Central memory CD4-positive, alpha-beta T cell (primary cell): ENCODE results near the gene TBC1D2B.
A peak's percentile ranks its signal among the peaks of the same experiment; 100 is the strongest.

Source experiments
- DNase-seq: peaks from one replicate; pipeline ENCODE4 v3.0.0; 2022

The TBC1D2B gene

DNA sequence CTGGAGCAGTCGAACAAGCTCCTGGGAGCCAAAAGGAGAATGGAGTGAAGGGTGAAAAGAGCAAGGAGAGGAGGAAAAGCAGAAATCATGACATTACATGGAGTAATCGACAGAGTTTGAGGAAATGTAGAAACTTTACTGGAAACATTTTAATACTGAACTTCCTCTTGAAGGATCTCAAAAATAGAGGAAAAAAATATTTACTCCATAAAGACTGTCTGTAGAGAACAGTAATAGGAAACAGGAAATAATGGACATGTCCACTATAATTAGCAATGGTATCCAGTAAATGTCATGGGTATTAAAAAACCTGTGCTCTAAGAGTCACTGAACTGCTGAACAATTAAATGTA lies 53.0 kb downstream of the TBC1D2B start:
- no peak for DNase-seq

- no peak for DNase-seq
These were observed 53.5 kb downstream of the TBC1D2B start for GRCh38 chr15:78023865-78024518.

GRCh38 chr15:78023081-78023665 lies 54.3 kb downstream of the TBC1D2B start:
- DNase-seq, result no peak

GRCh38 chr15:78021761-78022160 lies 55.8 kb downstream of the TBC1D2B start:
- DNase-seq, result no peak

GRCh38 chr15:78020007-78020406 lies 57.5 kb downstream of the TBC1D2B start:
- DNase-seq, result no peak

GRCh38 chr15:78018946-78019644 lies 58.4 kb downstream of the TBC1D2B start:
- peak; percentile 32 for DNase-seq

- DNase-seq, result no peak
These were observed 59.1 kb downstream of the TBC1D2B start for GRCh38 chr15:78018445-78018844.

DNA sequence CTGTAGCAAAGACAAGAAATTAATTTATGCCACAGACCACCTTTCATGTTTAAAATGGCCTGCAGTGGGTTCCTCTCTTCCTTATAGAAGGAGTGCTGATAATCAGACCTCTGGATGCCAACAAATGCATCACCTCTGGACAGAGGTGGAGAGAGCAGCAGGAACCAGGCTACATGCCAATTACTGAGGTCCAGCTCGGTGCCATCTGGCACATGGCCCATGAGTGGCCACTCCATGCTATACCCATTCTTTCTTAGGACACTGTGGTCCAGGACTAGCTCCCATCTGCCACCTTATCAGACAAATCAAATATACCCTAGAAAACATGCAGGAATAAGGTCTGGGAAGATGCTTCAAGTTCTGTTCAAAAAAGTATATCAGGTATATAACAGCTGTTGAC lies 60.7 kb downstream of the TBC1D2B start:
- no peak for DNase-seq

DNA sequence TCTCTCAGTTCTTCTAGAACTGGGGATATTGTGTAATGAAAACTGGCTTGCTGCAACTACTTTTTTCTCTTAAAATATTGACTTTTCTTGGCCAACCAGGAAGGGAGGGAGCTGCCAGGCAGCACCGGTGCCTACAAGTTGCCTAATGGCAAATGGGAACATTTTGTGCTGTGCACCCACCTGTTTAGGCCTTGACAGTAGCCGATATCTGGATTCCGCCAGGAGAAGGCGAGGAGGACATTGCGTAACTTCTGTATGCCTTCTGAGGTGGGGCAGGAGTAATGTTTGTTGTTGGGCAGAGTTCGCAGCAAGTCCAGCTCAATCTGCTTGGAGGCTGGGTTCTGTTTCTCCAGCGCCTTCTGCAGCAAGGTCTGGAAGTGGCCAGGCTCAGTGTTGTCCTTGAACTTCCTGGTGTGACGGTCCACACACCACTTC lies 64.9 kb downstream of the TBC1D2B start:
- DNase-seq, result no peak

- DNase-seq, result no peak
These were observed 67.4 kb downstream of the TBC1D2B start for GRCh38 chr15:78010067-78010466.

DNA sequence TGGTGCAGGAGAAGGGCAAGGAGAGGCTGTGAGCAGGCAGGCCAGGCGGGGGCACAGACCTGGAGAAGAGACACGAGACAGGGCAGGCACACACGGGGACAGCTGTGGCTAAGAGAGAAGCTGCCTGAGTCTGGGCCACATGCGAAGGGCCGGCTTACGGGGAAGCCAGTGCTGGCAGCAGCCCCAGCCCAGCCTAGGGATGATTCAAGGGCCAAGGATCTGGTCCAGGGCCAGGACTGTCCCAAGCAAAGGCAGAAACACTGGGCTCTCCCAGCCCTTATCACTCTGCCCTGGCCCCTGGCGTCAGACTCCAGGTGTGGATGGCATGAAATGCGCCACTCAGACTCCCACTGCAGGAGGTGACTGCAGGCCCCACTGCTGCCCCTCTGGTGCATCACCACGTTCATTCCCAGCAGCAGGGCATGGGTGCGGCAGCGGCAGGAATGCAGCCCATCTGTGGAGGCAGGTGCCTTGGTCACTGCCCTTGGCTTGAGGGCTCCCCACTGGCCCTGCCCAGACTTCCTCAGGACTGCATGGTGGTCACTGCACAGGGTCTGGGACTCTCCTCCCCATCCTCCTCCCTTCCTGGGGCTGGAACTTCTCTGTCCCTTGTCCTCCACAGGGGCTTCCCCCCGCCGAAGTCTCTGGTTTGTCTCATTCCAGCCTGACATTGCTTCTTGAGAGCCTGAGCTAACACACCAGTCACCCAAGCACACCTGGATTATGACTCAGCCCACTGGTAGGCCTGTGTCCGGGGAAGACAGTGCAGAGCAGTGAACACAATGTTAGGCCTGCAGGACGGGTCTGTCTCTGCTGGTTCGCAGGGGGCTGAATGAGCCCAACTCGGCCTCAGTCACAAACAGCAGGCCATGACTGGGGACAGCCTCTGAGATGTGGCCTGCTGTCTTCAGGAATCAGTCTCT lies 69.3 kb downstream of the TBC1D2B start:
- no peak for DNase-seq

GRCh38 chr15:78007211-78007931 lies 70.1 kb downstream of the TBC1D2B start:
- no peak for DNase-seq

- DNase-seq, result no peak
These were observed 70.8 kb downstream of the TBC1D2B start for GRCh38 chr15:78006567-78007205.

DNA sequence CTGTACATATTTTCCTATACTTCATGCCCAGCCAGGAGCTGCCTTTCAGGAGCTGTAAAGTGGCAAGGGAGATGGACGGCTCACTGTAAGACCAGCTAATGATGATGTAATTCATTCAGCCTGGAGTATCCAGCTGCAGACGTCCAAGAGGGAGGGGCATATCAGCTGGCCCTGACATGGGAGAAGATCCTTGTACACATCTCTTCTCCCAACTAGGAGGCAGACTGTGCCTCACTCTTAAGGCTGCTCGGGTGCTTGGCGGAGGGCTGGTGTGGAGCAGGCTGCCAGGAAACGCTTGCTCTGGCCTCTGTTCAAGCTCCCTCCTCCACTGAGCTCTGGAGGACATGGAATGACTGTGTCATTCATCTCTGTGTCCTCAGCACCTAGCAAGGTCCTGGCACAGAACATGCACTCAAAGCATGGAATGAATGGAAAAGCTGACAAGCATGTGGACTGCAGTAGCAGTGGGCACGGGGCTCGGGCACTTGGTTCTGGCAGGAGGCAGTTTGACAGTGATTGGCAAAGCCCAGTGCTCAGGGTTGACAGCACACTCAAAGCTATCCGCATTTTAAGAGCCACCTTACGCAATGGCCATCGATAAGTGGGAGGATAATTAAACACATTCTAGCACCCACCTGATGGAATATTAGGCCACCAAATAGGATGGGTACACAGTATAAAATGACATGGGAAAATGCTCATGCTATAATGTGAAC lies 72.4 kb downstream of the TBC1D2B start:
- no peak for DNase-seq

DNA sequence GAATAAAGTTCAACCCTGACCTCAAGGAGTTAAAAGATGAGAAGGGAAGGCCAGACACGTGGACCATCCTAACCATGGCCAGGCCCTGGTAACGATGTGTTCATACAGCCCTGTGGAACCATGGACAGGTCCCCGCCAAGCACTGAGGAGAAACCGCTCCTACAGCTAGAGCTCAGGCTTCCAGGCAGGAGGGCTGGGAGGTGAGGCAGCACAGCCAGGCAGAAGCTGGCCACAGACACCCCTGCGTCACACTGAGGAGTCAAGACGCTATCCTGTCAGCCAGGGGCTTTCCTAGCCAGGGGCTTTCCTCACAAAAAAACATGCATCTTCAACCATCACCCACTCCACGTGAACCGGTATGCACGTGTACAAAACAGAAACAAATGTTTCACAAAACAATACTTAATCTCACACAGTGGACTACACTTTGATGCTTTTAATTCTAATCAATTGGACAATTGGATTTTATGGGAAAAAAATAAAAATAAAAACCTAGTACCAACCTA lies 73.2 kb downstream of the TBC1D2B start:
- DNase-seq, result no peak

- DNase-seq, result no peak
These were observed 73.9 kb downstream of the TBC1D2B start for GRCh38 chr15:78003539-78004008.

DNA sequence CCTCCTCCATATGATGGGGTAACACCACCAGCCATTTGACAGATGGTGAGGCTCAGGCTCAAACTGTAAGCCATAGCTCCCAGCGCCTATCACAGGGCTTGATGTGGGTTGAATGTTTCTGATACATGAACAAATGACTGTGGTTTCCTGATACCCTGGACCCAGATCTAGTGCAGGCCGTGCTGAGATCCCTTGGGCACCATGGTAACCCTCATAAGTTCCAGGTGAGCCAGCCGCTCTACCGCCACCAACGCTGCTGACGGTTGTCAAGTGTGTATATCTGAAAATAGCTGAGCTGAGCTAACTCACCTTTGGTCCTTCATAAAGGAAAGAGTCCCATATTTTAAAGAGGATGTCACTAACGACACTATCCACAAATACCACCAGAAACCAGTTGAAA lies 74.5 kb downstream of the TBC1D2B start:
- DNase-seq, result no peak

GRCh38 chr15:78001656-78002055 lies 75.9 kb downstream of the TBC1D2B start:
- DNase-seq, result no peak

DNA sequence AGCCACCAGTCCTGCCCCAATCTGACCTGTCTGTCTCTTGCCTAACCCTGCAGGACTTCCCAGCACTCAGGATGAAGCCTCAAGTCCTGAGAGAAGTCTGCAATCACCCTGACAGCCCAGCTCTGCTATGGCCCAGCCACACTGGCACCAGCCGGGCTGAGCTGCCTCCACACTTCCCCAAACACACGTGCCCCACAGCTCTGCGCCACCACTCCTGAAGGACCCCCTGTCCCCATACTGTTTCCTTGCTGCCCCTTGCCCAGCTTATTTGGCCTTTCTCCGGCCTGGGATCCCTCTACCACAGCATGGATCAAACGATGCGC lies 76.6 kb downstream of the TBC1D2B start:
- DNase-seq, result no peak

- DNase-seq, result peak; percentile 80
These were observed 77.2 kb downstream of the TBC1D2B start for GRCh38 chr15:78000091-78000926.
